Neural cell (in vitro differentiated cells): Measurements from ENCODE around the gene C12orf75. TPM values are rescaled to one million over a fixed set of nuclear protein-coding genes. Genes with fewer than 3 reads are reported as not detected.

ENCODE experiments used
- H2AFZ ChIP-seq: fragments of 200-600, 300-800 bp; sonication (generic), shearing (Covaris generic); 2 replicates; pipeline ENCODE4 v1.6.0; 2014; ENCODE audit warnings: low read depth, mild to moderate bottlenecking, antibody characterized with exemption, low read length, moderate library complexity
- H3F3A ChIP-seq: fragments of 200-600 bp; shearing (Covaris generic); 2 replicates; pipeline ENCODE4 v1.6.1; 2016; ENCODE audit warnings: mild to moderate bottlenecking, moderate library complexity, mixed read lengths, antibody characterized with exemption, low read length; ENCODE audit not compliant: insufficient read depth, poor library complexity, severe bottlenecking
- H3K27ac ChIP-seq: fragments of 200-600, 300-800 bp; sonication (generic), shearing (Covaris generic); 2 replicates; pipeline ENCODE4 v1.5.1; 2014; ENCODE audit warnings: mild to moderate bottlenecking, low read length, moderate library complexity
- H3K27me3 ChIP-seq: fragments of 300-800, 200-600 bp; sonication (generic), shearing (Covaris generic); 2 replicates; pipeline ENCODE4 v1.6.0; 2014; ENCODE audit warnings: mild to moderate bottlenecking, low read depth, low read length, moderate library complexity; ENCODE audit not compliant: insufficient read depth
- H3K36me3 ChIP-seq: fragments of 300-800, 200-600 bp; sonication (generic), shearing (Covaris generic); 2 replicates; pipeline ENCODE4 v1.5.1; 2014; ENCODE audit warnings: mild to moderate bottlenecking, antibody characterized with exemption, low read length, moderate library complexity; ENCODE audit not compliant: insufficient read depth
- H3K4me2 ChIP-seq: fragments of 300-800, 200-600 bp; sonication (generic), shearing (Covaris generic); 2 replicates; pipeline ENCODE4 v1.6.0; 2014; ENCODE audit warnings: mild to moderate bottlenecking, low read length
- H3K4me3 ChIP-seq: fragments of 300-800, 200-600 bp; sonication (generic), shearing (Covaris generic); 2 replicates; pipeline ENCODE4 v1.5.1; 2014; ENCODE audit warnings: mild to moderate bottlenecking, low read length, moderate library complexity
- H3K79me2 ChIP-seq: fragments of 200-600 bp; shearing (Covaris generic); replicated peaks from 2 replicates; pipeline ENCODE4 v1.6.0; 2014; ENCODE audit warnings: mild to moderate bottlenecking, low read length, moderate library complexity; ENCODE audit not compliant: insufficient read depth
- H3K9ac ChIP-seq: fragments of 300-800, 200-600 bp; sonication (generic), shearing (Covaris generic); 2 replicates; pipeline ENCODE4 v1.6.1; 2016; ENCODE audit warnings: mild to moderate bottlenecking, low read length, mixed read lengths
- H3K9me2 ChIP-seq: fragments of 200-600 bp; shearing (Covaris generic); 2 replicates; pipeline ENCODE4 v1.6.1; 2016; ENCODE audit warnings: mild to moderate bottlenecking, low read length, mixed read lengths; ENCODE audit not compliant: insufficient read depth
- H3K9me3 ChIP-seq: fragments of 200-600, 300-800 bp; sonication (generic), shearing (Covaris generic); 2 replicates; pipeline ENCODE4 v1.6.1; 2016; ENCODE audit warnings: mild to moderate bottlenecking, mixed run types, low read length, moderate library complexity, mixed read lengths
- H4K20me1 ChIP-seq: fragments of 200-600 bp; shearing (Covaris generic); 2 replicates; pipeline ENCODE4 v1.6.1; 2016; ENCODE audit warnings: mild to moderate bottlenecking, mixed run types; ENCODE audit not compliant: insufficient read depth
- CTCF ChIP-seq: fragments of 450-650 bp; IDR thresholded peaks from 2 replicates; pipeline ENCODE4 v1.5.1; 2014; ENCODE audit warnings: antibody characterized with exemption, mild to moderate bottlenecking, moderate library complexity; ENCODE audit not compliant: poor library complexity, severe bottlenecking
- EP300 ChIP-seq: fragments of 450-650 bp; conservative IDR thresholded peaks from 2 replicates; pipeline ENCODE4 v1.6.1; 2014; ENCODE audit warnings: antibody characterized with exemption, mild to moderate bottlenecking, moderate library complexity; ENCODE audit not compliant: poor library complexity, severe bottlenecking
- EZH2 ChIP-seq: fragments of 200-600, 300-800 bp; shearing (Covaris generic), sonication (generic); IDR thresholded peaks from 2 replicates; pipeline ENCODE4 v1.6.1; 2014; ENCODE audit warnings: antibody characterized with exemption, low read length, borderline replicate concordance, mild to moderate bottlenecking; ENCODE audit not compliant: insufficient read depth, poor library complexity, severe bottlenecking
- MXI1 ChIP-seq: fragments of 450-650 bp; conservative IDR thresholded peaks from 2 replicates; pipeline ENCODE4 v1.6.1; 2014; ENCODE audit warnings: antibody characterized with exemption, mild to moderate bottlenecking; ENCODE audit not compliant: poor library complexity, severe bottlenecking
- POLR2AphosphoS5 ChIP-seq: IDR thresholded peaks from 2 replicates; pipeline ENCODE4 v1.6.1; 2012
- RAD21 ChIP-seq: fragments of 450-650 bp; conservative IDR thresholded peaks from 2 replicates; pipeline ENCODE4 v1.6.1; 2014; ENCODE audit warnings: antibody characterized with exemption, mild to moderate bottlenecking, moderate library complexity
- REST ChIP-seq: IDR thresholded peaks from 2 replicates; pipeline ENCODE4 v1.6.1; 2012; ENCODE audit warnings: borderline replicate concordance
- SMC3 ChIP-seq: fragments of 450-650 bp; conservative IDR thresholded peaks from 2 replicates; pipeline ENCODE4 v1.6.1; 2014; ENCODE audit warnings: antibody characterized with exemption, mild to moderate bottlenecking, moderate library complexity; ENCODE audit not compliant: poor library complexity
- TAF1 ChIP-seq: IDR thresholded peaks from 2 replicates; pipeline ENCODE4 v1.6.1; 2012; ENCODE audit warnings: low read depth
- polyA plus RNA-seq: library from polyadenylated mRNA; depleted of rRNA; stranded (reverse); fragments of >200 nt; gene quantifications from 2 replicates; pipeline ENCODE4 v1.2.3, GENCODE V29; 2014

Gene C12orf75
- polyA plus RNA-seq, 1 donor from 2014 or later, result 25.2 TPM

- Histone ChIP-seq H3K79me2 (no peaks in the 10 kb centered on the region), H3K36me3 (no peaks in the 10 kb centered on the region), H3K9ac (no peak overlapping the region), H3K4me2 (no peak overlapping the region), H3K4me3 (no peak overlapping the region), H3K9me3 (no peaks in the 10 kb centered on the region), H3K27me3 (no peaks in the 10 kb centered on the region), H3K27ac (no peak overlapping the region), H2AFZ (no peak overlapping the region), H4K20me1 (no peaks in the 10 kb centered on the region), H3K9me2 (no peaks in the 10 kb centered on the region), H3F3A (no peaks in the 10 kb centered on the region)
- TF ChIP-seq EZH2 (no peak), POLR2AphosphoS5 (no peak), MXI1 (no peak), EP300 (no peak), RAD21 (no peak), CTCF (no peak), SMC3 (no peak), TAF1 (no peak), REST (no peak)
These were observed 89.1 kb downstream of the C12orf75 start for GRCh38 chr12:105419606-105420005.

GRCh38 chr12:105420046-105420445 lies 89.6 kb downstream of the C12orf75 start:
- H3K36me3 ChIP-seq, result no peaks in the 10 kb centered on the region
- no peaks in the 10 kb centered on the region for H3K9me2 ChIP-seq
- H3K9ac ChIP-seq, result no peak overlapping the region
- no peaks in the 10 kb centered on the region for H3K27me3 ChIP-seq
- H3K4me2 ChIP-seq, result no peak overlapping the region
- H3F3A ChIP-seq, result no peaks in the 10 kb centered on the region
- no peak overlapping the region for H3K27ac ChIP-seq
- H3K79me2 ChIP-seq, result no peaks in the 10 kb centered on the region
- H4K20me1 ChIP-seq, result no peaks in the 10 kb centered on the region
- no peak overlapping the region for H3K4me3 ChIP-seq
- H2AFZ ChIP-seq, result no peak overlapping the region
- no peaks in the 10 kb centered on the region for H3K9me3 ChIP-seq
- TF ChIP-seq SMC3 (no peak), REST (no peak), EZH2 (no peak), RAD21 (no peak), CTCF (no peak), MXI1 (no peak), POLR2AphosphoS5 (no peak)
